BJ (cell line): ENCODE measurements around the gene RNASEH1. TPM values are rescaled to one million over a fixed set of nuclear protein-coding genes. Genes with fewer than 3 reads are reported as not detected.

Experiments
- CTCF ChIA-PET: fragments of 350-600 bp; formaldehyde crosslinking; extraction: SDS; loops from one replicate; lab custom pipeline; 2021; ENCODE audit warnings: antibody characterized with exemption, inconsistent platforms; lab: Yijun Ruan, JAX
- POLR2A ChIA-PET: fragments of 300-600 bp; sonication (Branson Sonifier 250); formaldehyde crosslinking; extraction: SDS; loops from one replicate; lab custom pipeline; 2021; ENCODE audit warnings: antibody characterized with exemption; lab: Charles Lee
- DNase-seq: peaks from one replicate; pipeline ENCODE4 v3.0.0-alpha.2; 2011; ENCODE audit warnings: low read depth
- H3K27me3 ChIP-seq: 2 replicates; pipeline ENCODE4 v1.6.0; 2011; ENCODE audit warnings: low read length; ENCODE audit not compliant: control insufficient read depth, insufficient read depth
- H3K36me3 ChIP-seq: 2 replicates; pipeline ENCODE4 v1.5.1; 2011; ENCODE audit warnings: low read length; ENCODE audit not compliant: control insufficient read depth, insufficient read depth
- H3K4me3 ChIP-seq: 2 replicates; pipeline ENCODE4 v1.5.1; 2011; ENCODE audit warnings: low read depth, mild to moderate bottlenecking, control low read depth, low read length
- CTCF ChIP-seq: IDR thresholded peaks from 2 replicates; pipeline ENCODE4 v1.5.1; 2011; ENCODE audit warnings: low read depth, mild to moderate bottlenecking, control low read depth, inconsistent platforms, low read length, moderate library complexity; ENCODE audit not compliant: insufficient read depth
- polyA plus RNA-seq: library from polyadenylated mRNA; depleted of rRNA; stranded (reverse); fragments of >200 nt; gene quantifications from 2 replicates; pipeline ENCODE4 v1.2.3, GENCODE V29; 2011

Gene RNASEH1
- polyA plus RNA-seq, 1 experiment: 19.3 TPM

GRCh38 chr2:3604207-3604877 lies 46.2 kb upstream of the RNASEH1 start:
- no peak for DNase-seq
- ChIA-PET POLR2A (no interaction called here), CTCF (no interaction called here)

GRCh38 chr2:3603536-3604206 lies 45.5 kb upstream of the RNASEH1 start:
- ChIA-PET CTCF (no interaction called here), POLR2A (no interaction called here)
- Histone ChIP-seq H3K4me3 (no peak overlapping the region), H3K27me3 (no peaks in the 10 kb centered on the region), H3K36me3 (no peaks in the 10 kb centered on the region)
- TF ChIP-seq CTCF: no peak
- DNase-seq: no peak

More at GRCh38 chr2:3604207-3604877, 46.2 kb upstream of the RNASEH1 start:
- TF ChIP-seq CTCF: no peak
- H3K4me3 ChIP-seq: no peak overlapping the region
- peaks cover 1% of the 10 kb centered on the region; the same call in 1 of the 2 replicates for H3K27me3 ChIP-seq
- H3K36me3 ChIP-seq: no peaks in the 10 kb centered on the region

GRCh38 chr2:3602553-3603339 lies 44.6 kb upstream of the RNASEH1 start:
- no peak for TF ChIP-seq CTCF
- no peak for DNase-seq
- POLR2A ChIA-PET: no interaction called here
- H3K36me3 ChIP-seq: no peaks in the 10 kb centered on the region
- H3K27me3 ChIP-seq: no peaks in the 10 kb centered on the region
- H3K4me3 ChIP-seq: no peak overlapping the region
- CTCF ChIA-PET: interaction anchor here (0.9 kb wide), 1 partner anchor 11 kb away, joined by 3 read pairs; no protein-coding TSS in a partner anchor

- Histone ChIP-seq H3K36me3 (no peaks in the 10 kb centered on the region), H3K27me3 (no peaks in the 10 kb centered on the region), H3K4me3 (no peak overlapping the region)
- POLR2A ChIA-PET: no interaction called here
- CTCF ChIA-PET: no interaction called here
- no peak for TF ChIP-seq CTCF
- DNase-seq: no peak
Measured at GRCh38 chr2:3601561-3602271, 43.6 kb upstream of the RNASEH1 start.
